ENCODE measurements around the gene CDH23.
"Not testable (repeated sequence)": the region's sequence is repeated elsewhere in the genome, so short reads cannot be mapped to it uniquely, and the experiment has no call there.

The CDH23 gene

GRCh38 chr10:71396711-71397295 lies at the start of gene CDH23:
Gene CDH23 (plus strand): TSS chr10:71396920. CDS start chr10:71439832, 42,912 bp downstream.
- DNase-seq (ENCODE audit: low spot score), result no peak

GRCh38 chr10:71347587-71348395 lies 48.9 kb upstream of the CDH23 start:
- no peak for DNase-seq (ENCODE audit: low spot score)

- no peak for DNase-seq (ENCODE audit: low spot score)
These were observed 47.9 kb upstream of the CDH23 start for GRCh38 chr10:71348850-71349249.

- no peak for DNase-seq (ENCODE audit: low spot score)
These were observed 47.3 kb upstream of the CDH23 start for GRCh38 chr10:71349406-71349805.

GRCh38 chr10:71351087-71351486 lies 45.6 kb upstream of the CDH23 start:
- no peak for DNase-seq (ENCODE audit: low spot score)

GRCh38 chr10:71351628-71352319 lies 44.9 kb upstream of the CDH23 start:
- no peak for DNase-seq (ENCODE audit: low spot score)

- no peak for DNase-seq (ENCODE audit: low spot score)
These were observed 43.1 kb upstream of the CDH23 start for GRCh38 chr10:71353639-71354038.

GRCh38 chr10:71354776-71355175 lies 41.9 kb upstream of the CDH23 start:
- no peak for DNase-seq (ENCODE audit: low spot score)

- no peak for DNase-seq (ENCODE audit: low spot score)
These were observed 40.8 kb upstream of the CDH23 start for GRCh38 chr10:71355886-71356285.

- DNase-seq (ENCODE audit: low spot score), result no peak
These were observed 38.9 kb upstream of the CDH23 start for GRCh38 chr10:71357792-71358265.

- DNase-seq (ENCODE audit: low spot score), result no peak
These were observed 38.4 kb upstream of the CDH23 start for GRCh38 chr10:71358277-71358676.

GRCh38 chr10:71358906-71359305 lies 37.8 kb upstream of the CDH23 start:
- not testable (repeated sequence) for DNase-seq (ENCODE audit: low spot score)

GRCh38 chr10:71359364-71360046 lies 37.2 kb upstream of the CDH23 start:
- DNase-seq (ENCODE audit: low spot score), result no peak

GRCh38 chr10:71360735-71361134 lies 36.0 kb upstream of the CDH23 start:
- no peak for DNase-seq (ENCODE audit: low spot score)

GRCh38 chr10:71361581-71361980 lies 35.1 kb upstream of the CDH23 start:
- no peak for DNase-seq (ENCODE audit: low spot score)

GRCh38 chr10:71362141-71362540 lies 34.6 kb upstream of the CDH23 start:
- no peak for DNase-seq (ENCODE audit: low spot score)

GRCh38 chr10:71363936-71364335 lies 32.8 kb upstream of the CDH23 start:
- no peak for DNase-seq (ENCODE audit: low spot score)

- DNase-seq (ENCODE audit: low spot score), result no peak
These were observed 31.4 kb upstream of the CDH23 start for GRCh38 chr10:71365366-71365765.

- DNase-seq (ENCODE audit: low spot score), result no peak
These were observed 30.0 kb upstream of the CDH23 start for GRCh38 chr10:71366690-71367089.

GRCh38 chr10:71367271-71367670 lies 29.4 kb upstream of the CDH23 start:
- no peak for DNase-seq (ENCODE audit: low spot score)

GRCh38 chr10:71368176-71368575 lies 28.5 kb upstream of the CDH23 start:
- DNase-seq (ENCODE audit: low spot score), result no peak

GRCh38 chr10:71368643-71369042 lies 28.1 kb upstream of the CDH23 start:
- no peak for DNase-seq (ENCODE audit: low spot score)

Data from putamen (tissue), 1 donor.